Adrenal gland (tissue), 12 donors: ENCODE results near the gene LBP. TPM values are rescaled to one million over a fixed set of nuclear protein-coding genes. Genes with fewer than 3 reads are reported as not detected.
A peak's percentile ranks its signal among the peaks of the same experiment; 100 is the strongest.

ENCODE experiments used
- DNase-seq, 7 donors: peaks; one replicate each; pipeline ENCODE4 v3.0.0-alpha.2; 2019 to 2020
- H3K27ac ChIP-seq, 5 donors: fragments of 200-600 bp; sonication (generic) in 4 of 5; 1 replicate in 3 of 5; 2 replicates in 2 of 5; pipeline versions ENCODE4 v1.5.1 to v1.8.0; 2016 to 2020; ENCODE audit warnings: mild to moderate bottlenecking in 1 of 5
- H3K27me3 ChIP-seq: fragments of 200-600 bp; 2 replicates; pipeline ENCODE4 v1.8.0; 2021
- H3K36me3 ChIP-seq, 2 donors: fragments of 200-600 bp; replicated peaks in 1 of 2; 1 replicate in 1 of 2; 2 replicates in 1 of 2; pipeline versions ENCODE4 v1.5.1 to v1.8.0; 2018 to 2022
- H3K4me1 ChIP-seq, 2 donors: fragments of 200-600 bp; replicated peaks in 1 of 2; 1 replicate in 1 of 2; 2 replicates in 1 of 2; pipeline versions ENCODE4 v1.5.1 to v1.8.0; 2018 to 2021
- H3K4me3 ChIP-seq, 4 donors: fragments of 200-600 bp; sonication (generic) in 3 of 4; one replicate each; pipeline ENCODE4 v1.5.1; 2016 to 2018
- H3K9me3 ChIP-seq, 3 donors: fragments of 200-600 bp; sonication (generic) in 1 of 3; replicated peaks in 1 of 3; 1 replicate in 2 of 3; 2 replicates in 1 of 3; pipeline versions ENCODE4 v1.5.1 to v1.8.0; 2016 to 2021
- CTCF ChIP-seq, 6 experiments: fragments of 450-650 bp in 4 of 6; fragments of 200-600 bp in 2 of 6; sonication (generic) in 1 of 6; IDR thresholded peaks; 1 replicate in 5 of 6; 2 replicates in 1 of 6; pipeline versions ENCODE4 v1.5.1 to v1.8.0; 2016 to 2021; ENCODE audit warnings: antibody characterized with exemption in 6 of 6, mild to moderate bottlenecking in 2 of 6, moderate library complexity in 1 of 6
- POLR2A ChIP-seq, 2 donors: fragments of 450-650 bp; IDR thresholded peaks; one replicate each; pipeline ENCODE4 v1.6.1; 2017; ENCODE audit warnings: antibody characterized with exemption in 2 of 2, mild to moderate bottlenecking in 2 of 2, moderate library complexity in 1 of 2
- WGBS, 4 donors: extraction: QIAGEN DNeasy Blood & Tissue Kit in 2 of 4; methylation state at CpG; one replicate each; pipeline versions ENCODE4 v1.1.5 to v1.1.7; 2013 to 2017; 5-methylcytosine and 5-hydroxymethylcytosine counted together
- intact Hi-C, 2 donors: fragments of 100-400 bp; cut with DNase I; formaldehyde crosslinking; loops; one replicate each; pipeline versions ENCODE4 v1.14.1 to v1.15.0; 2022 to 2023
- polyA plus RNA-seq, 3 donors: library from polyadenylated mRNA; stranded (reverse); fragments of 200-250 nt in 2 of 3; fragments of 350-450 nt in 1 of 3; fragmentation: Illumina TruSeq in 1 of 3; extraction: RNeasy Lipid Tissue Mini Kit (QIAGEN cat#74804) in 1 of 3; gene quantifications; one replicate each; pipeline ENCODE4 v1.2.3, GENCODE V29; 2013 to 2014
- total RNA-seq, 9 donors: library from RNA; depleted of rRNA in 4 of 9; stranded (reverse); fragments of >200 nt in 4 of 9; fragments of 120-200 nt in 1 of 9; fragmentation: NEBNext Ultra II Directional in 1 of 9; extraction: Animal tissue kit (Norgen Biotek cat#: 25700) in 1 of 9; gene quantifications; one replicate each; pipeline versions ENCODE4 v1.1.0 to v1.2.4, GENCODE V29; 2013 to 2023
- donor health status: healthy with polysubstance abuse.
- donor health status: Bipolar disorder and iron deficiency.
- donor health status: DM: yes; HTN: yes; CAD: no.
- donor health status: DM: no; HTN: no; CAD: no.
- donor health status: DM: no; HTN: no; CAD: no.
- donor health status: DM: yes; HTN: yes; CAD: no.

LBP gene
- total and polyA plus RNA-seq, 12 donors = 0.15 to 2.0 (median 0.41) TPM; not detected in 2

DNA sequence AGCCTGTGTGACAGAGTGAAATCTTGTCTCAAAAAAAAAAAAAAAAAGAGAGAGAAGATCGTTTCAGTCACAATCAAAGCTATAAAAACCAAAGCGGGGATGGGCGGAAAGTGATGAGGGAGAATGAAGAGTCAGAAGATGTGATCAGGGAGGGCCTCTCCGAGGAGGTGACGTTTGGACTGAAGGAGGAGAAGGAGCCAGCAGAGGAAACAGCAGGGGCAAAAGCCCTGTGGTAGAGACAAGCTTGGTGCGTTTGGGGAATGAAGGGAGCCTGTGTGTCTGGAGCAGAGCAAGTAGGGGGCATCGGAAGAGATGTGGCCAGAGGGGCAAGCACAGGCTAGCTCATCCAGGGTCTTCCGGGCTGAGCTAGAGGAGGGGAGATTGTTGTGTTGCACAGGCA is 14.5 kb upstream of the LBP start:
- DNase-seq = no peak
- no peak overlapping the region for H3K4me3 ChIP-seq
- 72 to 79% (median 76%) methylated on average over 8 of the region's 8 CpGs for WGBS, 4 donors

GRCh38 chr20:38334016-38334415 is 12.3 kb upstream of the LBP start:
- Histone ChIP-seq H3K4me3 (no peak overlapping the region), H3K4me1 (no peaks in the 10 kb centered on the region), H3K27me3 (no peaks in the 10 kb centered on the region), H3K9me3 (no peaks in the 10 kb centered on the region), H3K36me3 (no peaks in the 10 kb centered on the region), H3K27ac (no peak overlapping the region)
- no peak for TF ChIP-seq POLR2A (IDR thresholded peaks at IDR 0.05)
- TF ChIP-seq CTCF (IDR thresholded peaks at IDR 0.05) = no peak
- intact Hi-C loops = no loop called here
- 64 to 77% (median 76%) methylated on average over 7 to 8 of the region's 8 CpGs for WGBS, 4 donors
- DNase-seq = no peak

More for the DNA sequence above, 14.5 kb upstream of the LBP start:
- no peaks in the 10 kb centered on the region for H3K27me3 ChIP-seq
- no peaks in the 10 kb centered on the region for H3K4me1 ChIP-seq
- no peaks in the 10 kb centered on the region for H3K36me3 ChIP-seq
- intact Hi-C loops = no loop called here
- H3K27ac ChIP-seq = no peak overlapping the region
- no peaks in the 10 kb centered on the region for H3K9me3 ChIP-seq
- no peak for TF ChIP-seq CTCF (IDR thresholded peaks at IDR 0.05)
- no peak for TF ChIP-seq POLR2A (IDR thresholded peaks at IDR 0.05)

DNA sequence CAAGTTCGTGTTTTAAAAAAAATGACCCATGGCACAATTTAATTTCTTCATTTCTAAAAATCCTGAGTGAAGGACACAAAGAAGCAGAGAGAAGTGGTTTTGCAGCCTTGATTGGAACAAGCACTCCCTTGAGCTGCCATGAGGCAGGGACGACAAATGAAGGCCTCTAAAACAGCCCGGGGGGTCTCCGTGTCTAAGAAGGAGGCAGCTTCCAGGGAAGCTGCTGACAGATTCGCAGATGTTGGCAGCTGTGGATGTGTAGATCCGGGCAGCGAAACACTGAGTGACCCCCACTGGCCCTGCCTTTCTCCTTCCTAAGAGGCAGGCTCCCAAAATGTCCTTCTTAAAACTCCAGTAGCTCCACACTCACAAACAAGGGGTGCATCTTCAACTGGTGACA is 9.6 kb upstream of the LBP start:
- DNase-seq = no peak
- no peaks in the 10 kb centered on the region for H3K36me3 ChIP-seq
- WGBS, 4 donors = 43 to 50% (median 46%) methylated on average over 4 to 7 of the region's 7 CpGs
- no peaks in the 10 kb centered on the region for H3K27me3 ChIP-seq
- TF ChIP-seq CTCF (IDR thresholded peaks at IDR 0.05) (no peak), POLR2A (IDR thresholded peaks at IDR 0.05) (no peak)
- no peak overlapping the region for H3K4me3 ChIP-seq
- H3K27ac ChIP-seq = no peak overlapping the region
- H3K9me3 ChIP-seq = no peaks in the 10 kb centered on the region
- H3K4me1 ChIP-seq = no peaks in the 10 kb centered on the region
- intact Hi-C loops = no loop called here

DNA sequence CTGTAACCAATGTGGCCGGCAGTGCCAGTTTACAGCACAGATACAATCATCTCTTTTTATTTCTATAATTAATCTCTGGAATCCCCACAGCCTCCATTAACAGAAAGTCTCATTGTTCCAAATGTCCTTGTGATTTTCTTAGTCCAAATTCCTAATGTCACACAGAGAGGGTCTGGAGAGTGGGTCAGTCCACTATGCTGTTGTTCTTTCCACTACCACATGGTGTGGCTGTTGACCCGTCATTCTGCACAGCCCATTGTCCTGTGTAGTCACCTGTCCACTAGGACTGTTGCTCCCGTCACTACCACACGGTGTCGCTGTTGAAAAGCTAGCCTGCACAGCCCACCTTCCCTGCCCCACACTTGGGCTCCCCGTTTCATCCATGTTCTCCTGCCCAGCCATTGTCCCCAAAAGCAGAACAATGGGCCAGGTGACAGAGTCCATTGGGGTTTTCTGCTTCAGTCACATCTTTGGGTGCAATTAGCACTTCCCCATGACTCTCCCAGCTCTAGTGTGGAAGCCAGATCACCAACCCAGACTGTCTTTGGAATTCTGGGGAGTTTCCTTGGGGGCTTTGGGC is 8.6 kb upstream of the LBP start:
- no peak overlapping the region for H3K4me3 ChIP-seq
- intact Hi-C loops = no loop called here
- DNase-seq = no peak
- no peaks in the 10 kb centered on the region for H3K4me1 ChIP-seq
- 30 to 45% (median 44%) methylated on average over 6 of the region's 6 CpGs for WGBS, 4 donors
- H3K27me3 ChIP-seq = no peaks in the 10 kb centered on the region
- no peaks in the 10 kb centered on the region for H3K9me3 ChIP-seq
- no peaks in the 10 kb centered on the region for H3K36me3 ChIP-seq
- TF ChIP-seq CTCF (IDR thresholded peaks at IDR 0.05) (peak in 4 of 6 experiments; percentile 8 to 50 (median 35)), POLR2A (IDR thresholded peaks at IDR 0.05) (no peak)
- no peak overlapping the region for H3K27ac ChIP-seq
